HG03342 (cell line): ENCODE data around the gene HSPB3.
"Not testable (repeated sequence)": the region's sequence is repeated elsewhere in the genome, so short reads cannot be mapped to it uniquely, and the experiment has no call there.

Experiments
- ATAC-seq: cut with Tn5 transposase; IDR thresholded peaks from one replicate; pipeline ENCODE4 v1.9.1; 2021; ENCODE audit warnings: mild to moderate bottlenecking, moderate library complexity; ENCODE audit not compliant: unreplicated experiment

HSPB3 gene

GRCh38 chr5:54454602-54455001, 897 bp upstream of the HSPB3 start:
- no peak for ATAC-seq

- ATAC-seq = no peak
Measured at GRCh38 chr5:54457094-54457862, 1.8 kb downstream of the HSPB3 start.

- ATAC-seq = no peak
Measured at GRCh38 chr5:54458221-54458620, 2.7 kb downstream of the HSPB3 start.

- ATAC-seq = no peak
Measured at GRCh38 chr5:54460181-54460919, 4.9 kb downstream of the HSPB3 start.

DNA sequence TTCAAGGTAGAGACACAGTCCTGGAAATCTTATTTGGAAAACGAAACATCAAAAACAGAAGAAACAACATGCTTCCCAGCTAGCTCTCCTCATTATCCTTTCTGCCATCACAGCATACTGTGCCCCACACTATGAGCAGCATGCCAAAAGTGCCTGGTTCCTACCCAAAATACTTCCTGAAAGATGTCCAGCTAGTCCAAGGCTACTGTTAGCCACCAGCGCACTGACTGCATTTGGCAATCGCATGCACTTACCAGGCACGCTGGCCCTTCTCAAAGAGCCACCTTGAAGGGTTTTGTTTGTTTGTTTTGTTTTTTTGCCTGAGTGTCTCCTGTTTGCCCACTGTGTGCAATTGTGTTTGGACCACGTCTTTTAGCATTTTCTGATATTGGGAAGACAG, 6.8 kb downstream of the HSPB3 start:
- no peak for ATAC-seq

DNA sequence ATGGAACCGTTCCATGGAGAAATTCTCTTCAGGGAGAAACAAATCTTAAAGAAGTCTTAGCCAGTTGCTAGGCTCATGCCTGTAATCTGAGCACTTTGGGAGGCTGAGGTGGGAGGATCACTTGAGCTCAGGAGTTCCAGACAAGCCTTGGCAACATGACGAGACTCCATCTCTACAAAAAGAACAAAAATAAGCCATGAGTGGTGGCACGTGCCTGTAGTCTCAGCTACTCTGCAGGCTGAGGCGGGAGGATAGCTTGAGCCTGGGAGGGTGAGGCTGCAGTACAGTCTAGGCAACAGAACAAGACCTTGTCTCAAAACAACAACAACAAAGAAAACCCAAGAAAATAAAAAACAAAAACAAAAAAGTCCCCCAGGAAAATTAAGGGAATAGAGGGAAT, 8.2 kb downstream of the HSPB3 start:
- ATAC-seq = no peak

DNA sequence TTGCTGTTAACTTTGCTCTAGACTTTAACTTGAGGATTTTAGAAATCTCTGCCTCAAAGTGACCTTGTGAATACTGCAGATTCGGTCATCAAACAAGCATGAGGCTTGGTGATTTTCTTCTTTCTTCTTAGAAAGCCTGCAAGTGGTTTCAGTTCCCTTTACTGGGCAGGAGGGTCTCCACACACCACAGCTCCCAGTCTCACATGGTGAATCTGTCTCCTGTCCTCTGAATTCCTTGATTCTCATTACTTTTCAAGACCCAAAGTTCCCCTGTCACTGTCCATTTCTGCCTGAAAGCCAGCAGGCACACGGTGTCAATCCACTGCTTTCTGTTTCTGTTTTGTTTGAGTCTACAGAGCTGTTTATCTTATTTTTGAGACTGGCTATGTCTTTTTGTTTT, 14.1 kb downstream of the HSPB3 start:
- ATAC-seq = peak; percentile 79

- ATAC-seq = no peak
Measured at GRCh38 chr5:54470128-54470527, 14.6 kb downstream of the HSPB3 start.

DNA sequence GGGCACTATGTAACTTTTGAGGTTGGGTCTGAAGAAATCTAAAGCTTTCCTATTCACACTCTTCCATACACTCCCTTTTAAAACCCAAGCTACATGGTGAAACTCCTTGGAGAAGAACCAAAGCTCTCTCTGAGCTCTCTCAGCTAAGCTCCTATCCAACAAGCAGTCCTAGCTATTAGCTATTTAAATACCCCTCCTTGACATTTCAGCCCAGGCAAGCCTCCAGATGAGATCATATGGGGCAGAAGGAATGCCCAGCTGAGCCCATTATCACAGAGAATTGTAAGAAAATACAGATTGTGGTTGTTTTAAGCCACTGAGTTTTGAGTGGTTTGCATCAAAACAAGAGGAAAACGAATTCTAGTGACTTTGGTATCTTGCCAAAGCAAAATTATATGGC, 15.2 kb downstream of the HSPB3 start:
- ATAC-seq = no peak

DNA sequence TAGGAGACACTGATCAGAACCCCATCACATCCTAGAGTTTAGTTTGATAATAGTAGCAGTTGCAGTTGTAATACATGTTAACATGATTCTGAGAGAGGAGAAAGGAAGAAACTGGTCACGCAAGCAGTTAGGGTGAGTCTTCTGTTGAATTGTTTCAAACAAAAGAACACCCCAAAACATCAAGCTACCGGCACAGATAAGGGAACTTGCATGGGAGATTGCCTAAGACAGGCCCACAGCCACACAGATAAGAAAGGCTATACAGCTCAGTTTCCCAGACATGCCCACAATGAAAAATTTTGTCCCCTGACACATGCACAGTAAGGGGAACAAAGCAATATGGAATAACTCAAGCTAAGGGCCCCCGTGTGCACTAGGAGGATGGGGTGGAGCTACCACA, 15.9 kb downstream of the HSPB3 start:
- no peak for ATAC-seq

- no peak for ATAC-seq
Measured at GRCh38 chr5:54476682-54477081, 21.2 kb downstream of the HSPB3 start.

DNA sequence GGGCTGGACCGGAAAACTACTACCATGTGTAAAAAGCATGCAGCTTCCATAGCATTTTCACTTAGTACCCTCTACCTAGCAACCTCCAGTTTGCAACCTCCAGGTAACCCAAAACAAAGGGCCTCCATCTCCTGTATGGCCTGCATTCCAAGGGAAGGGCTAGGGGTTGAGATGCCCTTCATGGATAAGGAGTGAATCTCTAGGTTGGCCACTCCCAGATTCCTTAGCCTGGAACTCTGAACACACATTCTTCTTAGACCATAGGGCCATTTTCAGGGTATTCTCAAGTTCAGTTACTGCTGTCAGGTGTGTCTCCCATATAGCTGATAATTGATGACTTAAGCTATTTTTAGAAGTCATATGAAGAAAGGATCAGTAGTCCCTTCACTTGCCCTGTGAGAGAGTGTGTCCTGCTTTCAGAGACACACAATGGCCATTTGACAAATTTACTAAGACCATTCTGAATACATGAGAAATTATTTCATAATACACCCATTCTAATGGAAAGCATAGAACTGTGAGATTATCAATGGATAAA, 22.5 kb downstream of the HSPB3 start:
- ATAC-seq = no peak

DNA sequence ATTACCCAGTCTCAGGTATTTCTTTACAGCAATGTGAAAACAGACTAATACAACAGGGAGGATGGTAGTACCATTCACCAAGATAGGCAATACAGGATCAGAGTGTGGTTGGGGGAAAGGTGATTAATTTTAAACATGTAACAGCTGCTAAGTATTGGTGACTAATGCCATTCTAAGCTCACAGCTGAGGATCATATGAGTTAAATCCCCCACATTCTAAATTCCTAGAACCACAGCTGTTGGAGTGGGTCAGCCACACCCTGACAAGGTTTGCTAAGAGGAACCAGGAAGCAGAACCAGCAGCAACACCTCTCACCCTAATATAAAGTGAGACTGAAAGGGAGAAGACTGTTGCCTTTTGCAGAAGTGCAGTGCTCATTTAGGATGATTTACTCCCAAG, 24.8 kb downstream of the HSPB3 start:
- no peak for ATAC-seq

- ATAC-seq = no peak
Measured at GRCh38 chr5:54484219-54484894, 28.9 kb downstream of the HSPB3 start.

- not testable (repeated sequence) for ATAC-seq
Measured at GRCh38 chr5:54485659-54486058, 30.2 kb downstream of the HSPB3 start.

- not testable (repeated sequence) for ATAC-seq
Measured at GRCh38 chr5:54489648-54489979, 34.1 kb downstream of the HSPB3 start.

DNA sequence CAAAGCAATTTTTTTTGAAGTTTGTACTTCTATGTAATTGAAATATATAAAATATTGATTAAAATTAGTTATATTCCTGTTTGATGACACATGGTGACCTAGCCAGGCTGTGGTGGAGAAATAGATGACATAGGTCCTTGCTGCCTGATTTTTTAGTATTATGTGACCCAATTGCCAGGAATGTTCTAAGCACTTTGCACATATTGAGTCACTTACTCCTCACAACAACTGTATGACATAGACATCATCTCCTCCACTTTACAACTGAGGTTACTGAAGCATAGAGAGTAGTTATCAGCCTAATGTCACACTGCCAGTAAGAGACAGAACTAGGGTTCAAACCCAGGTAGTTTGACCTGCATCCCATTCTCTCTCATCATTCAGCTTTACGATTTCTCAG, 35.8 kb downstream of the HSPB3 start:
- ATAC-seq = no peak

DNA sequence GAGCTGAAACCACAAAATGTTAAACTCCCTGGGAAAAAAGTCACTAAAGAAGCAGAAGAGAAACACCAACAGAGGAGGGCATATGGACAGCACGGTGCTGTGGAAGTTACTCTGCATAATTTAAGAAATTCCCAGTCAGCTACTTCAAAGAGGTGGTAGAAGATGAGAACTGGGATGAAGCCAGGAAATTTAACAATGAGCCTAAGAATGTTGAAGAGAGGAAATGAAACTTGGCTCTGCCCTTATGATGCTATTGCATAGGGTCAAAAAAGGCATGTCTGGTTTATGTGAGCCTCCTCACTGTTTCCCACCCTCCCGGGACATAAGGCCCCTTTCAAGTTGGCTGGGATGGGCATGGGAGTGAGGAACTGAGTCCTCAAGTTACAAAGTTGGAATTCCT, 36.7 kb downstream of the HSPB3 start:
- ATAC-seq = no peak

- no peak for ATAC-seq
Measured at GRCh38 chr5:54495027-54495426, 39.5 kb downstream of the HSPB3 start.
